HPDE6-E6E7 (cell line): ENCODE measurements around the gene TMEM38B.
A peak's percentile ranks its signal among the peaks of the same experiment; 100 is the strongest.
"Not testable (repeated sequence)": the region's sequence is repeated elsewhere in the genome, so short reads cannot be mapped to it uniquely, and the experiment has no call there.

ENCODE experiments used
- DNase-seq: peaks from one replicate; pipeline ENCODE4 v3.0.0; 2011; ENCODE audit warnings: missing footprints; ENCODE audit errors: extremely low spot score

TMEM38B gene

DNA sequence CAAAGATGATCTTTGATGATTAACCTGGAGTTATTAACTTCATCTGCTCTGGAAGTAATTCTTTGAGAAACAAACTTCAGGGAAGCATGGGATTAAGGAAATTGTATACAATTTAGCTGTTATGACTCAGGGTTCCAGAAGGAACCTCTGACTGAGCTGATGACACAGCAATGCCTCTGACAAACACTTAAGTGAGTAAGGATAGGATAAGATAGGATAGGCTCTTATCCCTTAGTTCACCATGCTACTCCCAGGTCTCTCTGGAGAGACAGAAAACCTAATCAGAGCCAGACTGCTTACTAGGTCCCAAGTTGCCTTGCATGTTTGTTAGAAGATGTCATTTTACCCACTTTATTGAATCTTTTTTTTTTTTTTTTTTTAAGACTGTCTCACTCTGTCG, 12.6 kb upstream of the TMEM38B start:
- DNase-seq, result peak; percentile 45

DNA sequence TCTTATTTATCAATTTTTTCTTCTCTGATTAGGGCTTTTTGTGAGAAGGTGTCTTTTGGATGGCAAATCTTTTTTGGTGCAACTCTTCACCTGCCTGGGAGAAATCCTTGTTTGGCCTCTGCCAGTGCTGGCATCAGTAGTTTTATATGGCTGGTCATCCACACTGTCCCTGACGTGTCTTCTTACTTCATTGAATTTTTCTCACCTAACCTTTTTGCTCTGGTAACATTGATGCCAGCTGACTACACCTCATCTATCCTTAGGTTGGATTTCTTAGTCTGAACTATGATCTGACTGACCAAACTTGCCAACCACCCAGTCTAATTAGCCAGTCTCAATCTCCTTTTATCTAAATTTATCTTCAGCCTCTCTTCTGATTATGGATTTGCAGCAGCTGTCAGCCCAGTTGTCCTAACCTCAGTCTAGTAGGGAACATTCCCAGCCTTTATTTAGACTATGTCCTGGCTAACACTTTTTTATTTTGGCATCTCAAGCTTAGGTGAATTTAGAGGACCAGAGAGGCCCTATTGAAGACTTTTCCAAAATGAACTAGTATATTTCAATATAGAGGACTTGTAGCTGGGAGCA, 10.6 kb upstream of the TMEM38B start:
- DNase-seq, result no peak

DNA sequence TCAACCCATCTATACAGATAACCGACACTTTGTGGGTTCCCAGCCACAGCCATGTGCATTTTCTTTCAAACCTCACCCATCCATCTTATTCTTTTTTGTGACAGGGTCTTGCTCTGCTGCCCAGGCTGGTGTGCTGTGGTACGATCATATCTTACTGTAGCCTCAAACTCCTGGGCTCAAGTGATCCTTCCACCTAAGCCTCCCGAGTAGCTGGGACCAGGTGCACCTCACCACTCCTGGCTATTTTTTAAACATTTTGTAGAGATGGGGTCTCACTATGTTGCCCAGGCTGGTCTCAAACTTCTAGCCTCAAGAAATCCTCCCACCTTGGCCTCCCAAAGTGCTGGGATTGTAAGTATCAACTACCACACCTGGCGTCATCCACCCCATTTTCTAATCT, 7.4 kb upstream of the TMEM38B start:
- no peak for DNase-seq

DNA sequence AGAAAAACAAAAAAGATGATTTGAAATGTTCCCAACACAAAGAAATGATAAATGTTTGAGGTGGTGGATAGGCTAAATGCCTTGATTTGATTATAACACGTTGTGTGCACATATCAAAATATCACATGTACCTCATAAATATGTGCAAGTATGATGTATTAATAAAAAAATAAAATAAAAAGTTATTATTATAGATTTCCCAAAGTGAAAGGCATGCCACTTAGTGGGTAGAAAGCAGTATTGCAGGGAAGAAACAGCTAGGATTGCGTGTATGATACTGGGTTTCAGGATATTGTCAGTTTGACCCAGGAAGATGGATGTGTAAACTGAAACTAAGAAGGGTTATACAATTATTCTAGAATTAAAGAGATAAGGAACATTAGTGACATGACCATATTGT, 3.6 kb upstream of the TMEM38B start:
- no peak for DNase-seq

DNA sequence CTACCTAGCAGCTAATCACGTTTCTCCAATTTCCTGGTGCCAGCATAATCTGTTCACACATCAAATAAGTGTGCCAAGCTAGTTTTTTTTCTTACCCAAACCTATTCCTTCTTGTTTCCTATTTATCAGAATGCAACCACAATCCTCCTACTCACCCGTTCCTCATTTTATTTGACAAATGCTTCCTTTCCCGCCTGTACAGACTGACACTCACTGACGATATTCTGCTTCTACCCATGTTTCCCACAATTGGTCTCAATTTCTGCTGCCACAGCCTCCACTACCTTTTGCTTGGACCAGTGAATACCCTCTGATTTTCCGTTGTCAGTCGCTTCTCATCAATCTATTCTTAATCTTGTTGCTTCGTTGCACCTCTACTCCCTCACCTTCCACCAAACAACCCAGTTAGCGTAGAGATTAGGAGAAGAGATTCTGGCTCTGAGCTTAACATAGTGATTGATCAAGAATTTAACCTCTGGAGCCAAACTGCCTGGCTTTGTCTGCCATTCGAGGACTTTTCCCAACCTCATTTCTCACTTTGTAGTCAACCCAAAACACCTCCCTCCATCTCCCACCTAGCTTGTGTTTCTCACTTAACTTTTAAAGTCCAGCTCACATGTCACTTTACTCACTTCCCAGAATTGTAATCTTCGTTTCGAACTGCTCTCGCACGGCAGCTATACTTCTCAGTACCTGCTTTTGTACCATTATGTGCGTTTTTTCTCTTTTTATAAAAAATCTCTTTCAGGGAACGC, 729 bp upstream of the TMEM38B start:
- no peak for DNase-seq

GRCh38 chr9:105694848-105695581, 674 bp downstream of the TMEM38B start:
- peak; percentile 44 for DNase-seq

- DNase-seq, result no peak
These were observed 2.0 kb downstream of the TMEM38B start for GRCh38 chr9:105696219-105696793.

- DNase-seq, result no peak
These were observed 3.5 kb downstream of the TMEM38B start for GRCh38 chr9:105697871-105698270.

DNA sequence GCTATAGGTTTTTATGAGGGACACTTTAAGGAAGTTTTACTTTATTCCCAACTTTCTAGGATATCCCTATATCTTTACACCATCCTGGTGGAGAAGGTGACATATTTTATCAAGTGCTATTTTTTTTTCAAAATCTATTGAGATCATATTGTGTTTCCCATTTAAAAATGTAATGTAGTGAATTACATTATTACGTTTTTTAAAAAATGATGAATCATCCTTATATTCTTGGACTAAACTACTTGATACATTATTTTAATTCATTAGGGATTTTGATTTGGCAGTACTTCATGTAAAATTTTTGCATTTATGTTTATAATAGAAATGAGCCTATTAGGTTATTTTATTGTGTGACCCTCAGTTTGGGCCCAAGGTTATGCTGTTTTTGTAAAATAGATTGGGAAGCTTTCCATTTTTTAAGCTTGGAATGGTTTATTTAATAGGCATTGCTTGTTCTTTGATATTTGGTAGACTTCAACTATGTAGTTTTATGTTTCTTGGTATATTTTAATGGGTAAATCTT, 4.1 kb downstream of the TMEM38B start:
- DNase-seq, result no peak

DNA sequence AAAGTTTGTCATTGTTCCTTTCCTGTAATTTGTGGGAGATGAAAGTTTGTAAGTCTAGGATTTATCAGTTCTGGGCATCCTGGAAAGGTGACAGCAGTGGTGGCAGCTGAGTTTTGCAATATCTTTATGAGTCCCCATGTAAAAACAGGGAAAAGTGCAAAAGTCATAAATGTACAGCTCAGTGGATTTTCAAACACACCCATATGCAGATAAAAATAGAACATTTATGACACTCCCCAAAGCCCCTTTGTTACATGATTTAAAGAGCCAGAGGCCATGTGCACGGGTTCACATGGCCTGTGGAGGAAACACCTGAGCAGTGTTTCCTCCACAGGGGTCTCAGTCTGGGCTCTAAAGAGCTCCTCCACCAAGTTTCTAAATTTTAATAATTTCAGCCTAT, 6.3 kb downstream of the TMEM38B start:
- no peak for DNase-seq

GRCh38 chr9:105701145-105701544, 6.8 kb downstream of the TMEM38B start:
- no peak for DNase-seq

DNA sequence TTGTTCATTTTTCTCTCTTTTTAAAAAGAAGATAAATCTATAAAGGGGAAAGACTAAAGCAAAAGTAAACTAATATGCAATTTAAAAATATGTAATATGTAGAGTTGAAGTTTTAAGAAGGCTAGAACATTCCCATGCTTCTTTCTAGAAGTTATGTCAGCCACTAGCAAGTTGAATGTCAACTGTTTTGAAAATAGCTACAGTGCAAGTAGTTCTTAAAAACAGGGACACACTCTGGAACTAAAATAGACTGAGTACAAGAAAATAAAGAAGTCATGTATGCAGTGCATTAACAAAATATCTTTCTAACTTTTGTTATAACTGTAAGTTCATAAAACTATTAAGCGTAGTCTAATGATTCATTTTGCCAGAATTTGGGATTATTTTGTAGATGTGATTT, 7.9 kb downstream of the TMEM38B start:
- no peak for DNase-seq

DNA sequence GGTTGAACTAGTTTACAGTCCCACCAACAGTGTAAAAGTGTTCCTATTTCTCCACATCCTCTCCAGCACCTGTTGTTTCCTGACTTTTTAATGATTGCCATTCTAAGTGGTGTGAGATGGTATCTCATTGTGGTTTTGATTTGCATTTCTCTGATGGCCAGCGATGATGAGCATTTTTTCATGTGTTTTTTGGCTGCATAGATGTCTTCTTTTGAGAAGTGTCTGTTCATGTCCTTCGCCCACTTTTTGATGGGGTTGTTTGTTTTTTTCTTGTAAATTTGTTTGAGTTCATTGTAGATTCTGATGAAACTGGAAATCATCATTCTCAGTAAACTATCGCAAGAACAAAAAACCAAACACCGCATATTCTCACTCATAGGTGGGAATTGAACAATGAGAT, 9.3 kb downstream of the TMEM38B start:
- not testable (repeated sequence) for DNase-seq

- no peak for DNase-seq
These were observed 11.8 kb downstream of the TMEM38B start for GRCh38 chr9:105706156-105706555.

GRCh38 chr9:105708405-105708804, 14.1 kb downstream of the TMEM38B start:
- DNase-seq, result no peak

- no peak for DNase-seq
These were observed 16.3 kb downstream of the TMEM38B start for GRCh38 chr9:105710638-105711037.

- no peak for DNase-seq
These were observed 17.5 kb downstream of the TMEM38B start for GRCh38 chr9:105711867-105712266.

DNA sequence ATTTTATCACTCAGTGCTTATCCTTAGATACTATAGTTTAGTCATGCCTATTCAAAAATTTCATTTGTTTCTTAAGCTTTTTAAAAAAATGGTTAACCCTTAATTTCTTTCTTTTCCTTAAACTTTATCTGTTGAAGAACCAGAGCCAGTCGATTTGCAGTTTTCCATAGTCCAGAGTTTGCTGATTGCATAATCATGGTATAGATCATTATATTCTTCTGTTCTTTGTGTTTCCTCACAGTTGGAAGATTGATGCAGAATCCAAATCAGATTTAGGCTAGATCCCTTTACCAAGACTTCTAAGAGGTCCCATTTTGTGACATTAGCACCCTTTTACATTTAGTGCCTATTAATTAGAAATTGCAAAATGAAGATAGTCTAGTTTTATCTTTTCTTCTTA, 18.0 kb downstream of the TMEM38B start:
- DNase-seq, result no peak

DNA sequence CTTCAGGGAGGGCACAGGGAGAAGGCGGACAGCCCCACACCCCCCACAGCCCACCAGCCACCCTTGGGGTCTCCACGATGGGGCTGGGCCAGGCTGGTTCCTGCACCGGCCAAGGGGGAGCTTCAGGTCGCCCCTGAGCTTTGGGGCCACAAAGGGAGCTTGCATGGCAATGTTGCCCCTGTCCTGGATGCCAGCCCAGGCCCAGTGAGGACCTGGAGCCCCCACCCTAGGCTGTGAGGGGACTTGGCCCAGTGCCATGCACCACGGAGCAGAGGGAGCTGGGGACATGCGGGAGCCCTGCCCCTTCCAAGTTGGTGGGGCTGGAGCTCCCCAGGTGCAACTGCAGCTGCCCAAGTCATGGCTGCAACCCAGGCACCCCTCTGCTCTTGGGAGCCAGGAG, 18.4 kb downstream of the TMEM38B start:
- DNase-seq, result no peak

DNA sequence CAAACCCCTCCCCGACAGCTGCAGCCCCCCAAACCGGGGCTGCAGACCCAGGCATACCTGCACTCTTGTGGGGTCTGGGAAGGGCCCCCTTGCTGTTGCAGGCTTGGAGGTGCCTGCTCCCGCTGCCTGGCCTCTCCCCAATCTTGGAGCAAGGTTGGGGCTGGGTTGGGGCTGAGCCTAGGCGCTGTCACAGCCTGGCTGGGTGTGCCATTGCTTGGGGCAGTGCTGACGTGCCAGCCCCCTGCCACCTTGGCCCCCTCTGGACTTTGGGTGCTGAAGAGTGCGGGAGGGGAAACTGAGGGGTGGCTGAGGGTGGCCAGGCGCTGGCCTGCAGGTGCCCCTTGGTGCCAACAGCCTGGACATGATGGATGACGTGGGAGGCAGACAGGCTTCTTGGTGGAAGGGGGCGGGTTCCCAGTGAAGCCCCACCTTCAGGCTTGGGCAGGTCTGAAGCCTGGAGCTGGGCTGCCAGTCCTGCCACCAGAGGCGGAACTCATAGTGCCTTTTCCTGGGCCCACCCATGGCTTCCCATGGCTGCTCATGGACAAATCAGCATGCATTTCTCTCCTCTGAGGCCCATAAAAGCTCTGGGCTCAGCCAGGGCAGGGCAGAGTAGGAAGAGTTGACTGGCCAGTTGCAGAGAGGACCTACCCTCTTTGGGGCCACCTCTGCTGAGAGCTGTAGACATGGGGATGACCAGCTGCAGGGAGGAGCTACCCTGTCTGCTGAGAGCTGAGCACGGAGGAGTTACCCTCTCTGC, 19.1 kb downstream of the TMEM38B start:
- DNase-seq, result no peak

DNA sequence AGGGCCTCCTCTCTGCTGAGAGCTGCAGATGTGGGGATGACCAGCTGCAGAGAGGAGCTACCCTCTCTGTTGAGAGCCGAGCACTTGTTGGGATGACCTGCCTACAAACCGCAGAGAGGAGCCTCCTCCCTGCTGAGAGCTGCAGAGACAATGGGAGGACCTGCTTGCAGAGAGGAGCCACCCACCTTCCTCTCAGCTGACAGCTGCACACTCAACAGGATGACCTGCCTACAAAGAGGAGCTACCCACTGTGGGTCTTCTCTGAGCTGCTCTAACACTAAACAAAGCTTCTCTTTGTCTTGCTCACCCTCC, 19.6 kb downstream of the TMEM38B start:
- no peak for DNase-seq

- no peak for DNase-seq
These were observed 21.8 kb downstream of the TMEM38B start for GRCh38 chr9:105716146-105716545.
